ENCODE data around the gene MINDY4.

GRCh38 chr7:30845426-30846135 lies 74.4 kb downstream of the MINDY4 start:
- TF ChIP-seq REST (IDR thresholded peaks at IDR 0.05) (no peak), HNF4G (IDR thresholded peaks at IDR 0.05) (no peak), CTCF (IDR thresholded peaks at IDR 0.05; ENCODE audit: low read depth, low read length, missing input control) (no peak), JUND (IDR thresholded peaks at IDR 0.05) (no peak), MAX (IDR thresholded peaks at IDR 0.05) (no peak), EGR1 (IDR thresholded peaks at IDR 0.05; ENCODE audit: low read depth in 2 of 2) (no peak), SP1 (IDR thresholded peaks at IDR 0.05) (no peak), FOXA2 (IDR thresholded peaks at IDR 0.05) (no peak), TAF1 (conservative IDR thresholded peaks at IDR 0.05) (no peak)
